ENCODE measurements around the gene AIFM3. TPM values are rescaled to one million over a fixed set of nuclear protein-coding genes. Genes with fewer than 3 reads are reported as not detected.

The AIFM3 gene
- total and polyA plus RNA-seq, 2 donors (not counting 3 experiments of a cell fraction or from before 2014, with no cell fraction given): 0.15 TPM; not detected in 1

GRCh38 chr22:20927940-20928572 lies 39.0 kb upstream of the AIFM3 start:
- no peak for TF ChIP-seq FOS (IDR thresholded peaks at IDR 0.05; ENCODE audit: borderline replicate concordance, insufficient read depth, low read length)
- no peak for TF ChIP-seq EZH2 (IDR thresholded peaks at IDR 0.05; ENCODE audit: borderline replicate concordance, low read depth, low read length, severe bottlenecking)
- TF ChIP-seq GATA2 (IDR thresholded peaks at IDR 0.05; ENCODE audit: insufficient read depth, insufficient read length, low read depth, low read length): no peak
- no peak for TF ChIP-seq CTCF (IDR thresholded peaks at IDR 0.05; ENCODE audit: extremely low read depth in 1 of 2, insufficient read depth in 1 of 2, low read depth in 1 of 2, low read length in 2 of 2)
- no peak for TF ChIP-seq MAX (IDR thresholded peaks at IDR 0.05; ENCODE audit: insufficient read depth, insufficient read length)
- no peak for TF ChIP-seq POLR2A (IDR thresholded peaks at IDR 0.05; ENCODE audit: low read depth, low read length)
- TF ChIP-seq MYC (IDR thresholded peaks at IDR 0.05; ENCODE audit: low read depth, low read length): no peak
- no peaks in the 10 kb centered on the region for H3K9me1 ChIP-seq (replicated peaks; ENCODE audit: control insufficient read depth, extremely low read depth, insufficient read depth, low read length)
- no peak overlapping the region for H3K4me2 ChIP-seq (ENCODE audit: insufficient read depth, low read length)
- H3K79me2 ChIP-seq (ENCODE audit: control insufficient read depth, insufficient read depth, low read length): peaks cover 96% of the 10 kb centered on the region
- CTCF ChIA-PET: interaction anchor here (0.9 kb wide), 1 partner anchor 12 kb away, joined by 3 read pairs; no protein-coding TSS in a partner anchor
- peaks cover 17% of the 10 kb centered on the region for H4K20me1 ChIP-seq (replicated peaks; ENCODE audit: control insufficient read depth, extremely low read depth, insufficient read depth, low read length)
- no peak overlapping the region for H2AFZ ChIP-seq (ENCODE audit: low read depth, low read length)
- dilution Hi-C loops (cut with MboI; ENCODE audit: extremely low pct_ligation_motif_present, low sequenced_read_pairs) (no loop called here), intact Hi-C loops (cut with micrococcal nuclease) (no loop called here)
- no peaks in the 10 kb centered on the region for H3K4me1 ChIP-seq (ENCODE audit: control insufficient read depth, extremely low read depth, insufficient read depth, low read length)
- DNase-seq (ENCODE audit: low read depth, low spot score): no peak
- no peak for FAIRE-seq
- no peaks in the 10 kb centered on the region for H3K27me3 ChIP-seq (ENCODE audit: control insufficient read depth in 2 of 2, insufficient read depth in 2 of 2, low read length in 2 of 2)
- no peak overlapping the region for H3K9ac ChIP-seq (replicated peaks; ENCODE audit: extremely low read depth, insufficient read depth, low read length)
- no peak overlapping the region for H3K4me3 ChIP-seq (replicated peaks in 1 of 3; ENCODE audit: insufficient read depth in 1 of 3, low read depth in 1 of 3, low read length in 3 of 3)
- H3K9me3 ChIP-seq (replicated peaks; ENCODE audit: control insufficient read depth, insufficient read depth, low read length): no peaks in the 10 kb centered on the region
- no TSS peak for BruUV-seq (replicated peaks)
- POLR2A ChIA-PET: no interaction called here
- no peaks in the 10 kb centered on the region for H3K36me3 ChIP-seq (ENCODE audit: control insufficient read depth in 2 of 2, extremely low read depth in 1 of 2, insufficient read depth in 2 of 2, low read length in 2 of 2)
- no peak overlapping the region for H3K27ac ChIP-seq (ENCODE audit: insufficient read depth, low read depth, low read length)

Measured in endothelial cell of umbilical vein (primary cell).